NCI-H748 (cell line): ENCODE results near the gene MRTFA.

Experiments used
- DNase-seq: peaks from one replicate; lab custom pipeline; 2025; ENCODE audit not compliant: unreplicated experiment; lab: John Stamatoyannopoulos, UW

Gene MRTFA

GRCh38 chr22:40366068-40366467, 270.5 kb downstream of the MRTFA start:
- no peak for DNase-seq

- DNase-seq = no peak
Observed at GRCh38 chr22:40364431-40364830, 272.1 kb downstream of the MRTFA start.

GRCh38 chr22:40363059-40363458, 273.5 kb downstream of the MRTFA start:
- no peak for DNase-seq

GRCh38 chr22:40361100-40361499, 275.4 kb downstream of the MRTFA start:
- DNase-seq = no peak
